Left lung (tissue), 10 donors: ENCODE results near the gene CBLN3. TPM values are rescaled to one million over a fixed set of nuclear protein-coding genes. Genes with fewer than 3 reads are reported as not detected.

ENCODE experiments used
- ATAC-seq: fragments of 200-7000 bp; cut with Tn5 transposase; one replicate; pipeline ENCODE4 v1.9.1; 2020; ENCODE audit warnings: moderate library complexity
- DNase-seq, 4 donors: peaks; one replicate each; pipeline ENCODE4 v3.0.0-alpha.2; 2013 to 2020
- H3K27ac ChIP-seq, 2 donors: fragments of 200-600 bp; sonication (generic) in 1 of 2; one replicate each; pipeline versions ENCODE4 v1.5.0 to v1.8.0; 2020 to 2021
- H3K27me3 ChIP-seq, 2 donors: fragments of 200-600 bp; sonication (generic) in 1 of 2; one replicate each; pipeline versions ENCODE4 v1.5.0 to v1.8.0; 2020 to 2021
- H3K36me3 ChIP-seq, 2 donors: fragments of 200-600 bp; sonication (generic) in 1 of 2; one replicate each; pipeline versions ENCODE4 v1.5.0 to v1.8.0; 2020 to 2021
- H3K4me1 ChIP-seq, 2 donors: fragments of 200-600 bp; one replicate each; pipeline ENCODE4 v1.8.0; 2021
- H3K4me3 ChIP-seq, 2 donors: fragments of 200-600 bp; sonication (generic) in 1 of 2; one replicate each; pipeline versions ENCODE4 v1.5.0 to v1.8.0; 2020 to 2021; ENCODE audit warnings: mild to moderate bottlenecking in 1 of 2
- H3K9me3 ChIP-seq, 2 donors: fragments of 200-600 bp; sonication (generic) in 1 of 2; one replicate each; pipeline versions ENCODE4 v1.5.0 to v1.8.0; 2020 to 2021
- CTCF ChIP-seq, 2 donors: fragments of 200-600 bp; sonication (generic) in 1 of 2; IDR thresholded peaks; one replicate each; pipeline versions ENCODE4 v1.5.0 to v1.8.0; 2021; ENCODE audit warnings: antibody characterized with exemption in 2 of 2
- intact Hi-C, 2 donors: fragments of 100-400 bp; cut with DNase I; formaldehyde crosslinking; loops; one replicate each; pipeline versions ENCODE4 v1.11.2 to v1.14.2; 2022
- polyA plus RNA-seq, 6 donors: library from polyadenylated mRNA; unstranded; fragments of 120-200 nt; gene quantifications; one replicate each; pipeline ENCODE4 v1.2.1, GENCODE V29; 2013; ENCODE audit not compliant: insufficient read length in 6 of 6
- total RNA-seq, 2 donors: library from RNA; stranded (reverse); fragmentation: NEBNext Ultra II Directional; extraction: Animal tissue kit (Norgen Biotek cat#: 25700); gene quantifications; one replicate each; pipeline ENCODE4 v1.2.1, GENCODE V29; 2021
- donor health status: DM: no; HTN: yes; CAD: no.
- donor health status: DM: no; HTN: no; CAD: no.

Gene CBLN3
- total and polyA plus RNA-seq, 8 donors, result 2.2 to 6.4 (median 3.8) TPM

- DNase-seq, result no peak
- no peak for TF ChIP-seq CTCF (IDR thresholded peaks at IDR 0.05)
- Histone ChIP-seq H3K27ac (no peak overlapping the region), H3K4me1 (peaks cover 0 to 8% of the 10 kb centered on the region in 2 donors), H3K36me3 (peaks cover 0 to 25% of the 10 kb centered on the region in 2 donors), H3K9me3 (no peaks in the 10 kb centered on the region), H3K27me3 (no peaks in the 10 kb centered on the region), H3K4me3 (no peak overlapping the region)
- no peak for ATAC-seq
- intact Hi-C loops, result no loop called here
These were observed 12.4 kb downstream of the CBLN3 start for GRCh38 chr14:24416932-24417619.

- no peak for DNase-seq
These were observed 13.1 kb downstream of the CBLN3 start for GRCh38 chr14:24416254-24416931.

GRCh38 chr14:24415421-24416253 lies 13.8 kb downstream of the CBLN3 start:
- H3K9me3 ChIP-seq, result no peaks in the 10 kb centered on the region
- no peaks in the 10 kb centered on the region for H3K27me3 ChIP-seq
- ATAC-seq (no peak), DNase-seq (no peak)
- intact Hi-C loops, result no loop called here
- no peak overlapping the region for H3K4me3 ChIP-seq
- peaks cover 0 to 25% of the 10 kb centered on the region in 2 donors for H3K36me3 ChIP-seq
- H3K4me1 ChIP-seq, result peaks cover 0 to 8% of the 10 kb centered on the region in 2 donors
- no peak for TF ChIP-seq CTCF (IDR thresholded peaks at IDR 0.05)
- no peak overlapping the region for H3K27ac ChIP-seq

More at GRCh38 chr14:24416254-24416931, 13.1 kb downstream of the CBLN3 start:
- no peaks in the 10 kb centered on the region for H3K27me3 ChIP-seq
- no peak for TF ChIP-seq CTCF (IDR thresholded peaks at IDR 0.05)
- H3K4me1 ChIP-seq, result peaks cover 0 to 8% of the 10 kb centered on the region in 2 donors
- intact Hi-C loops, result no loop called here
- no peak for ATAC-seq
- no peak overlapping the region for H3K4me3 ChIP-seq
- peaks cover 0 to 25% of the 10 kb centered on the region in 2 donors for H3K36me3 ChIP-seq
- H3K27ac ChIP-seq, result no peak overlapping the region
- no peaks in the 10 kb centered on the region for H3K9me3 ChIP-seq

- ATAC-seq (no peak), DNase-seq (no peak)
- Histone ChIP-seq H3K36me3 (peaks cover 0 to 25% of the 10 kb centered on the region in 2 donors), H3K9me3 (no peaks in the 10 kb centered on the region), H3K27ac (no peak overlapping the region), H3K4me3 (no peak overlapping the region), H3K27me3 (no peaks in the 10 kb centered on the region), H3K4me1 (peaks cover 0 to 8% of the 10 kb centered on the region in 2 donors)
- TF ChIP-seq CTCF (IDR thresholded peaks at IDR 0.05), result no peak
- intact Hi-C loops, result no loop called here
These were observed 14.6 kb downstream of the CBLN3 start for GRCh38 chr14:24414732-24415420.
